Cardiac fibroblast (primary cell): ENCODE measurements around the gene ADARB2.

ENCODE experiments used
- DNase-seq, 2 donors: peaks; one replicate each; pipeline versions ENCODE4 v3.0.0 to v3.0.0-alpha.2; 2010; ENCODE audit warnings: low read depth in 2 of 2
- H3K4me3 ChIP-seq, 2 donors: replicated peaks in 1 of 2; 1 replicate in 1 of 2; 2 replicates in 1 of 2; pipeline ENCODE4 v1.5.1; 2011; ENCODE audit warnings: low read depth in 2 of 2, low read length in 2 of 2, mild to moderate bottlenecking in 2 of 2, moderate library complexity in 1 of 2
- CTCF ChIP-seq: IDR thresholded peaks from one replicate; pipeline ENCODE4 v1.5.1; 2011; ENCODE audit warnings: low read depth, mild to moderate bottlenecking, low read length, inconsistent platforms

The ADARB2 gene

DNA sequence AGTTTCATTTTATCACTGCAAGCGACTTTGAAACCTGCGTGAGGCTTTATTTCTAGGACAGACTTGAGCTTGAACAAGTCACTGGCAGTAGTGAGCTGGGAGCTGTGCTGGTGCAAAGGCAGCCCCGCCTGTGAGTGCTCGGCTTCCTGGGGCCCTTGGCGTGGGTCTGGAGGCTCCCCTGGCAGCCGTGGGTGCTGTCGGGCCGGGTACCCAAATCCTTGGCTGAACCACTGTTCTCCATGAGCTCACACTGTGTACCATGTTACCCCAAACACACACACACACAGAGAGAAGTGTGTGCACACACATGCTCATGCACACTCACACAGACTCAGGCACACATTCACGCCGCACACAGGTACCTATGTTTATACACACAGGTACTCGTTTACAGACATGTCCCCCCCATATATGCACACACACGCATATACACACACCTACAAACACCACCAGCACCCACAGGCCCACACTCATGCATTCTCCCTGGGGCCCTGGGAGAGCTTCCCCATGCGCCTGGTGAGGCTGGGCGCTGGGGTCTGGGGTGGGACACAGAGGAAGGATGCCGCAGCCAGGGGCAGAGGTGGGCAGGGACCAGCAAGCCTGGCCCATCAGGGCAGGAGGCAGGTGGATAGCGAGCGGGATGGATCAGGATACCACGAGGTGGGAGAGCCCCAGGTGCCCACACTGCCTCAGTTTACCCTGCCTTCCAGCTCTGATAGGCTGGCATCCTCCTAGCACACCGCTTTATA lies 158.8 kb downstream of the ADARB2 start:
- H3K4me3 ChIP-seq = no peak overlapping the region
- no peak for TF ChIP-seq CTCF
- DNase-seq = no peak

DNA sequence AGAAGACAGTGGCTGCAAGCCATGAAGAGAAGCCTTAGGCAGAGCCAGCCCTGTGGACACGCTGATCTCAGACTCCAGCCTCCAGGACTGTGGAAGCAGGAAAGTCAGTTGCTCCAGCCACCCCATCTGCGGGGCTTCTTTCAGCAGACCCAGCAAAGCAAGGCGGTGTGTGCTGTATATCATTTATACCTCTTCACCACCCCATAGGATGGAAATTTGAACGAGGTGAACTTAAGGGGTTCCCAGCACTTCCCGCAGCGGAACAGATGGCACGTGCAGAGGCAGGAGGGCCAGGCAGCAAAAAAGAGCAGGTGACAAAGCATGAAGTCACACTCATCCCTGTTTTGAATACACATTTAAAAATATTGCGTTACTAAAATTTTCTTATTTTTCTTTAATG lies 159.4 kb downstream of the ADARB2 start:
- no peak for DNase-seq
- no peak for TF ChIP-seq CTCF
- H3K4me3 ChIP-seq = no peak overlapping the region

- no peak for TF ChIP-seq CTCF
- DNase-seq = no peak
These were observed 160.0 kb downstream of the ADARB2 start for GRCh38 chr10:1577373-1577770.

DNA sequence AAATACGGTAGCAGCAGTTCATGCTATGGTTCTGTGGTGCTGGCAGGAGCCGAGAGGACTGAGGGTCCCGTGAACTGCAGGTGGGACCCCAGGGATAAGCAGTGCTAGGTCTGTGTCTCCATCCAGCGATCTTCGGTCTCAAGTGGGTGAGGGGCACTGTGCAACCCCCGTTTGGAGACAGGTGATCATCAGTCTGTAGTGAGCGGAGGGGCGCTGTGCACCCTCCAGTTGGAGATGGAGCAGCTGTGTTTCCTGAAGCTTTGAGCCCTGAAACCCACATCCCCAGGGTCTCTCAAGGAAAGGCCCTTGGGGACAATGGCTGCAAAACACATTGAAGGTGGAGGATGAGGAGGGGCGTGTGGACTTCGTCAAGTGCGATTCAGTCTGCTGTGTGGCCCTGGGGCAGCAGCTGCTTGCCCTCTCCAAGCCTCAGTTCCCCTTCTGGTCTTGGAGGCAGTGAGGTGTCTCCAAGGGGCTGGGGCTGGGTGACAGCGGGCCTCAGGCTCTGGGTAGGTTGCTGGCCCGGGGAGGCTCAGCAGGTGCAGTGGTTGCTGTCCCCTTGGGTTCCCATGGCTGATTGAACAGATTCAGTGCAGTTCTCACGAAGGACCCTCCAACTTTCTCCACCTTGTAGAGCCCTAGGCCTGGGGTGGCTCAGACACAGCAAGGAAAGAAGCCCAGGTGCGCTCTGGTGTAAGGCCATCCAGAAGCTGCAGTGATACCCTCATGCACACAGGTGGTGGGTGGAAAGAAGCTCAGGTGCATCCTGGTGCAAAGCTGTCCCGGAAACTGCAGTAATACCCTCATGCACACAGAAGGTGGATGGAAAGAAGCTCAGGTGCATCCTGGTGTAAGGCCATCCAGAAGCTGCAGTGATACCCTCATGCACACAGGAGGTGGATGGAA lies 160.6 kb downstream of the ADARB2 start:
- no peak for DNase-seq
- TF ChIP-seq CTCF = no peak
- no peak overlapping the region for H3K4me3 ChIP-seq

More at GRCh38 chr10:1577373-1577770, 160.0 kb downstream of the ADARB2 start:
- H3K4me3 ChIP-seq = no peak overlapping the region

DNA sequence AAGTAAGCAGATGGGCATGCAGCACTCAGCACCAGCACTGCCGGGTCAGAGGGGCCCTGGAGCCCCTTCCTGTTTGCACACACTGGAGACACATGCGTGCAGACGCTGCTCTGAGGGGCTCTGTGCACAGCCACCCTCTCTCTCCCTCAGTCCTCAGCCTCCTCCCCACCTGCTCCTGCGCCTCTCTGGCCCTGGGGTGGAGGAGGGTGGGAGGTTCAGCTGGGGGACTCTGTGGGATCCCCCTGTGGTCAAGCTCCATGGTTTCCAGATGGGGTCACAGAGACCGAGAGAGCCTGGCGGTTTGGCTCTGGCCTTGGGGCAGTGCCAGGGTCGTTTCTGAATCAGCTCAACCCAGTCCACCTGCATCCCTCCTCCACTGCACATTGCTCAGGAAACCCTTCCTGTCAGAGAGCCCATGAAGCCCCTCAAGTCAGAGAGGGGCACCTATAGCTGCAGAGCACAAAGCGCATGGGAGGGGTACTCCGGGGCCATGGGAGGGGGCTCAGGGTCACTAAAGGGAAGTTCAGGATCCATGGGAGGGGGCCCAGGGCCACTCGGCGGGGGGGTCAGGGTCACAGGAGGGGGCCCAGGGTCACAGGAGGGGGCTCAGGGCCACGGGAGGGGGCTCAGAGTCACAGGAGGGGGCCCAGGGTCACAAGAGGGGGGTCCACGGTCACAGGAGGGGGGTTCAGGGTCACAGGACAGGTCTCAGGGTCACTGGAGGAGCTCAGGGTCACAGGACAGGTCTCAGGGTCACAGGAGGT lies 161.7 kb downstream of the ADARB2 start:
- no peak for DNase-seq
- no peak for TF ChIP-seq CTCF

DNA sequence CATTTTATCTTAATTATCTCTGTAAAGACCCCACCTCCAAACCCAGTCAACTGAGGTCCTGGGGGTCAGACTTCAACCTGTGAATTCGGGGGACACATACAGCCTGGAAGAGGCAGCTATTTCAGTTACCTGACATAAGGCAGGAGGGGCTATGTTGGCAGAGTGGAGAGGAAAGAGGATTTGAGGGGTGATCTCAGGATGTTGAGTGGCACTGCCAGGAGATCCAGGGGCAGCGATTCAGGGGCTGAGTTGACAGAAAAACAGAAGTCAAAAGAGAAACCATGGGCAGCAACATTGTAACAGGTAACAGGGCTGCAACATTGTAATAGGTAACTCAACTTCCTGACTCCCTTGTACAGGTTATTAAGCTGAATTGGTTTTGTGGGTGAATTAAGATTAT lies 162.6 kb downstream of the ADARB2 start:
- no peak for DNase-seq
- TF ChIP-seq CTCF = no peak
- no peak overlapping the region for H3K4me3 ChIP-seq

More for the DNA sequence above, 161.7 kb downstream of the ADARB2 start:
- H3K4me3 ChIP-seq = no peak overlapping the region
